Prostate gland (tissue), 2 donors: ENCODE measurements around the gene ZNRD2. TPM values are rescaled to one million over a fixed set of nuclear protein-coding genes. Genes with fewer than 3 reads are reported as not detected.

Source experiments
- DNase-seq: peaks from one replicate; pipeline ENCODE4 v3.0.0-alpha.2; 2019; ENCODE audit warnings: low spot score
- H3K27ac ChIP-seq, 2 donors: fragments of 200-600 bp; sonication (generic); 2 replicates each; pipeline ENCODE4 v1.5.1; 2017 to 2019
- H3K27me3 ChIP-seq: fragments of 200-600 bp; sonication (generic); replicated peaks from 2 replicates; pipeline ENCODE4 v1.5.1; 2019; ENCODE audit not compliant: insufficient read depth
- H3K36me3 ChIP-seq, 2 donors: fragments of 200-600 bp; sonication (generic); 1 replicate in 1 of 2; 2 replicates in 1 of 2; pipeline versions ENCODE4 v1.5.1 to v1.8.1; 2017 to 2019
- H3K4me1 ChIP-seq: fragments of 200-600 bp; sonication (generic); replicated peaks from 2 replicates; pipeline ENCODE4 v1.5.1; 2019
- H3K4me3 ChIP-seq, 2 donors: fragments of 200-600 bp; sonication (generic); 2 replicates each; pipeline ENCODE4 v1.5.1; 2017 to 2019
- H3K9me3 ChIP-seq: fragments of 200-600 bp; sonication (generic); 2 replicates; pipeline ENCODE4 v1.5.1; 2017
- POLR2A ChIP-seq: fragments of 450-650 bp; IDR thresholded peaks from one replicate; pipeline ENCODE4 v1.6.1; 2016; ENCODE audit warnings: antibody characterized with exemption, mild to moderate bottlenecking
- POLR2AphosphoS5 ChIP-seq: sonication (generic); formaldehyde crosslinking; IDR thresholded peaks from one replicate; pipeline ENCODE4 v1.6.1; 2017; ENCODE audit warnings: antibody characterized with exemption
- WGBS: methylation state at CpG from one replicate; pipeline ENCODE4 v1.1.5; 2018; 5-methylcytosine and 5-hydroxymethylcytosine counted together
- intact Hi-C: fragments of 100-400 bp; cut with DNase I; formaldehyde crosslinking; loops from one replicate; pipeline ENCODE4 v1.14.2; 2022
- total RNA-seq, 2 donors: library from RNA; depleted of rRNA; stranded (reverse); fragments of >200 nt; gene quantifications; one replicate each; pipeline ENCODE4 v1.1.0, GENCODE V29; 2016
- TF ChIP-seq, protein P1 (sequence below), 4 experiments: fragments of 200-600 bp in 2 of 4; fragments of 450-650 bp in 2 of 4; sonication (generic) in 2 of 4; IDR thresholded peaks; 1 replicate in 3 of 4; 2 replicates in 1 of 4; pipeline ENCODE4 v1.5.1; 2016 to 2019; ENCODE audit warnings: antibody characterized with exemption in 4 of 4, mild to moderate bottlenecking in 2 of 4, moderate library complexity in 2 of 4

Gene ZNRD2
- total RNA-seq, 2 donors from 2014 or later, result 72.8 to 98.1 TPM

DNA sequence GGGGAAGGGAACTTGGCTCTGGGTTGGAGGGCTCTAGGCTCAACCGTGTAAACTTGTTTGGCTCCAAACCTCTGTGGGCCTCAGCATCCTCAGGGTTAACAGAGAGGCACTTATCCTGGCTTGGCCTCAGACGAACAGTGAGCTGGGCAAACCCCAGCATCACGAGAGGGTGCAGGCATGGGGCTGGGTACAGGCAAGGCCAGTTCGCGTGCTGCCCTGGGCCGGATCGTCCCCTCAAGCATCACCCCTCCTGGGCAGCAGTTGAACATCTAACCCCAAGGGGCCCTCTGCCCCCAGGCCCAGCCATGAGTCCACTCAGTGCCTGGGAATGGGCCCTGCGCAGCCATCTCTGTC lies 7.5 kb downstream of the ZNRD2 start:
- intact Hi-C loops, result loop anchor here (2.0 to 5.0 kb wide), 2 partner anchors 33 to 85 kb away; partner anchors contain the start of gene RELA
- WGBS, result 33% methylated on average over 8 of the region's 8 CpGs
- Histone ChIP-seq H3K9me3 (no peaks in the 10 kb centered on the region), H3K27ac (peak overlapping the region; percentile 87 to 96), H3K36me3 (peaks cover 0 to 19% of the 10 kb centered on the region in 2 donors), H3K27me3 (no peaks in the 10 kb centered on the region), H3K4me3 (peak overlapping the region; percentile 74 to 78), H3K4me1 (peaks cover 20% of the 10 kb centered on the region)
- DNase-seq, result no peak
- TF ChIP-seq POLR2AphosphoS5 (no peak), POLR2A (no peak)
- TF ChIP-seq, protein P1, sequence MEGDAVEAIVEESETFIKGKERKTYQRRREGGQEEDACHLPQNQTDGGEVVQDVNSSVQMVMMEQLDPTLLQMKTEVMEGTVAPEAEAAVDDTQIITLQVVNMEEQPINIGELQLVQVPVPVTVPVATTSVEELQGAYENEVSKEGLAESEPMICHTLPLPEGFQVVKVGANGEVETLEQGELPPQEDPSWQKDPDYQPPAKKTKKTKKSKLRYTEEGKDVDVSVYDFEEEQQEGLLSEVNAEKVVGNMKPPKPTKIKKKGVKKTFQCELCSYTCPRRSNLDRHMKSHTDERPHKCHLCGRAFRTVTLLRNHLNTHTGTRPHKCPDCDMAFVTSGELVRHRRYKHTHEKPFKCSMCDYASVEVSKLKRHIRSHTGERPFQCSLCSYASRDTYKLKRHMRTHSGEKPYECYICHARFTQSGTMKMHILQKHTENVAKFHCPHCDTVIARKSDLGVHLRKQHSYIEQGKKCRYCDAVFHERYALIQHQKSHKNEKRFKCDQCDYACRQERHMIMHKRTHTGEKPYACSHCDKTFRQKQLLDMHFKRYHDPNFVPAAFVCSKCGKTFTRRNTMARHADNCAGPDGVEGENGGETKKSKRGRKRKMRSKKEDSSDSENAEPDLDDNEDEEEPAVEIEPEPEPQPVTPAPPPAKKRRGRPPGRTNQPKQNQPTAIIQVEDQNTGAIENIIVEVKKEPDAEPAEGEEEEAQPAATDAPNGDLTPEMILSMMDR (IDR thresholded peaks at IDR 0.05), result no peak

DNA sequence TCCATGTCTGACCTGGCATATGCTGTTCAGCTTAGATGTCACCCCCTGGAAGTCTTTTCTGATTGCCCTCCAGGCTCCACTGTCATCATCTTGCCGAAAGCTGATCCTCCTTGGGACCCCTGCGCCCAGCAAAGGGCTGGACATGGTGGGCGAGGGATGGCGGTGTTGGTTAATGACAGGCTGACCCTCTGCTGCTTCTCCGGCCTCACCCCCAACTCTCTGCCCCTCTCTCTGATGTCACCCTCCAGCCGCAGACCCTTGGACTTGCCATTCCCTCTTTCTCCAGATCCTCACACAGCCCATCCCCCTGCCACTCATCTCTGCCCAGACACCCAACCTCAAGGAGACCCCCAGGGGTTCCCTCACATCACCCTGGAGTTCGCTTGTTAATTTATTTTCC lies 7.9 kb downstream of the ZNRD2 start:
- Histone ChIP-seq H3K4me1 (peaks cover 20% of the 10 kb centered on the region), H3K27ac (peak overlapping the region; percentile 87 to 96), H3K4me3 (peak overlapping the region in 1 of 2 donors; percentile 78), H3K36me3 (peaks cover 0 to 19% of the 10 kb centered on the region in 2 donors), H3K9me3 (no peaks in the 10 kb centered on the region), H3K27me3 (no peaks in the 10 kb centered on the region)
- TF ChIP-seq POLR2A, result no peak
- 76% methylated on average over 7 of the region's 7 CpGs for WGBS
- no peak for DNase-seq
- intact Hi-C loops, result loop anchor here (5.0 kb wide), 1 partner anchor 84 kb away; the partner anchor contains the start of gene RELA

DNA sequence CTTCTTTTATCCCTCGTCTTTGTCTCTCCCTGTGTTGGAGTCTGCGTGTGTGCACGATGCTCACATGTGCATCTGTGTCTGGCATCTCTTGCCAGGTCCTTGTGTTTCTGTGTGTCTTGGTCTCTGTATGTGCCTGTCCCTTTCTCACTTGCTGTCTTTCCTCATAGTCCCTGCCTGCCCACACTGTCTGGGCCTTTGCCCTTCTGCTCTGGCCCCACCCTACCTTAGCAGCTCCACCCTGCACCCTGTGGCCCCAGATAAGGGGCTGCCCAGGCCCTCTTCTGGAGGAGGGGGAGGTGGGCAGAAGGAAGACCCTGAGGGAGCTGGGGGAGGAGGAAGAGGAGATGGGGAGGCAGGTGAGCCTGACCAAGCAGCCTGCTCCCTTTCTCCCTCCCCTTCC lies 8.4 kb downstream of the ZNRD2 start:
- DNase-seq, result no peak
- H3K36me3 ChIP-seq, result peaks cover 0 to 19% of the 10 kb centered on the region in 2 donors
- peaks cover 16% of the 10 kb centered on the region for H3K4me1 ChIP-seq
- intact Hi-C loops, result loop anchor here (5.0 kb wide), 1 partner anchor 84 kb away; the partner anchor contains the start of gene RELA
- H3K9me3 ChIP-seq, result no peaks in the 10 kb centered on the region
- no peak overlapping the region for H3K4me3 ChIP-seq
- WGBS, result 62% methylated on average over 3 of the region's 3 CpGs
- TF ChIP-seq POLR2A (no peak), POLR2AphosphoS5 (no peak)
- TF ChIP-seq, protein P1 (IDR thresholded peaks at IDR 0.05), result no peak
- no peak overlapping the region for H3K27ac ChIP-seq
- no peaks in the 10 kb centered on the region for H3K27me3 ChIP-seq

DNA sequence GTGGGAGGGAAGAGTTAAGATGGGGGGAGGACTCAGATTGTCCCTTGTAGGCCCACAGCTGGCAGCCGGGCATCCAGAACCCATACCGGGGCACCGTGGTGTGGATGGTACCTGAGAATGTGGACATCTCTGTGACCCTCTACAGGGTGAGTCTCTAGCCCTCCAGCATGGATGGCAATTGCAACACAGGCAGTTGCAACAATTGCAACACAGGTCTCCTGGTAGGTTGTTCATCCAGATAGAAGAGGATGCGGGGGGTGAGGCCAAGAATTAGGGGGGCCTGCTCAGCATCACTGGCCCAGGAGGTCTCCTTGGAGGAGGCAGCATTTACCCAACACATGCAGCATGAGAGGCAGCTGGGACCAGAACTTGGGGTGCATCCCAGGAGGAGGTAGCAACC lies 9.0 kb downstream of the ZNRD2 start:
- peaks cover 0 to 19% of the 10 kb centered on the region in 2 donors for H3K36me3 ChIP-seq
- H3K27me3 ChIP-seq, result no peaks in the 10 kb centered on the region
- no peak for DNase-seq
- 89% methylated on average over 4 of the region's 4 CpGs for WGBS
- H3K4me1 ChIP-seq, result peaks cover 13% of the 10 kb centered on the region
- TF ChIP-seq POLR2AphosphoS5 (no peak), POLR2A (no peak)
- TF ChIP-seq, protein P1 (IDR thresholded peaks at IDR 0.05), result no peak
- intact Hi-C loops, result loop anchor here (5.0 kb wide), 1 partner anchor 83 kb away; the partner anchor contains the start of gene RELA
- H3K4me3 ChIP-seq, result no peak overlapping the region
- no peak overlapping the region for H3K27ac ChIP-seq
- no peaks in the 10 kb centered on the region for H3K9me3 ChIP-seq

DNA sequence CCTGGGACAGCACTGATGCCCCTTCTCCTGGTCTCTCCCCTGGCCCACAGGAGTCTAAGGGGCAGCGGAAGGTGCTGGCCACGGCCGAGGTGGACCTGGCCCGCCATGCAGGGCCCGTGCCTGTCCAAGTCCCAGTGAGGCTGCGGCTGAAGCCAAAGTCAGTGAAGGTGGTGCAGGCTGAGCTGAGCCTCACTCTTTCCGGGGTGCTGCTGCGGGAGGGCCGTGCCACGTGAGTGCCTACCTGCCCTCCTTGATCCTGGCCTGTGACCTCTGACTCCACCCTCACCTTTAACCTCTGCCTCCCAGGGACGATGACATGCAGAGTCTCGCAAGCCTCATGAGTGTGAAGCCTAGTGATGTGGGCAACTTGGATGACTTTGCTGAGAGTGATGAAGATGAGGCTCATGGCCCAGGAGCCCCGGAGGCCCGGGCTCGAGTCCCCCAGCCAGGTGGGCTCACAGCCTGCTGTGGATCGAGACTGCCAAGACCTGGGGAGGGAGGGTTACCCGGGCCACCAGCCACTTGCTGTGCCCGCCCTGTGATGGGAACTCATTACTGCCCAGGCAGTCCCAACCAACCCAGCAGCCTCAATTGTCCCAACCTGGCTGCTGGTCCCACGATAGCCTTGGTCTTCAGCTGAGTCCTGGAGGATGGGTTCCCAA lies 9.9 kb downstream of the ZNRD2 start:
- Histone ChIP-seq H3K4me1 (peaks cover 13% of the 10 kb centered on the region), H3K9me3 (no peaks in the 10 kb centered on the region), H3K36me3 (peaks cover 0 to 21% of the 10 kb centered on the region in 2 donors), H3K4me3 (no peak overlapping the region), H3K27ac (no peak overlapping the region), H3K27me3 (no peaks in the 10 kb centered on the region)
- 93% methylated on average over 19 of the region's 19 CpGs for WGBS
- intact Hi-C loops, result no loop called here
- TF ChIP-seq POLR2AphosphoS5 (no peak), POLR2A (no peak)
- TF ChIP-seq, protein P1 (IDR thresholded peaks at IDR 0.05), result no peak
- DNase-seq, result no peak
